Endothelial cell of umbilical vein (primary cell): Measurements from ENCODE around the gene CPNE9. TPM values are rescaled to one million over a fixed set of nuclear protein-coding genes. Genes with fewer than 3 reads are reported as not detected.

Source experiments
- BruUV-seq: library from RNA; stranded (reverse); fragments of 400-500 nt; replicated peaks from 2 replicates; lab custom pipeline; 2021; lab: Mats Ljungman, UMichigan
- CTCF ChIA-PET: fragments of 300-600, 350-600 bp; sonication (Branson Sonifier 250); formaldehyde crosslinking; loops from one replicate; lab custom pipeline; 2021; ENCODE audit warnings: antibody characterized with exemption, inconsistent platforms; lab: Charles Lee
- POLR2A ChIA-PET: fragments of 300-600, 350-600 bp; sonication (Branson Sonifier 250); formaldehyde crosslinking; loops from one replicate; lab custom pipeline; 2021; ENCODE audit warnings: antibody characterized with exemption, inconsistent platforms; lab: Charles Lee
- DNase-seq: peaks from one replicate; pipeline ENCODE4 v3.0.0-alpha.2; 2011; ENCODE audit warnings: low read depth, low spot score
- FAIRE-seq: peaks from 2 replicates; lab custom pipeline; 2011; peaks lifted over from hg19 to GRCh38; lab: Jason Lieb, UNC
- H2AFZ ChIP-seq: 2 replicates; pipeline ENCODE4 v1.6.0; 2012; ENCODE audit warnings: low read depth, low read length, control low read depth, inconsistent platforms
- H3K27ac ChIP-seq: 2 replicates; pipeline ENCODE4 v1.5.1; 2011; ENCODE audit warnings: low read depth, mild to moderate bottlenecking, control low read depth, low read length, moderate library complexity; ENCODE audit not compliant: insufficient read depth
- H3K27me3 ChIP-seq, 2 experiments: 2 replicates each; pipeline versions ENCODE4 v1.6.0 to v1.6.1; 2011; ENCODE audit warnings: low read length in 2 of 2, mixed read lengths in 1 of 2; ENCODE audit not compliant: control insufficient read depth in 2 of 2, insufficient read depth in 2 of 2
- H3K36me3 ChIP-seq, 2 experiments: 2 replicates in 1 of 2; 3 replicates in 1 of 2; pipeline ENCODE4 v1.5.1; 2011; ENCODE audit warnings: low read length in 2 of 2, mild to moderate bottlenecking in 1 of 2, moderate library complexity in 1 of 2; ENCODE audit not compliant: control insufficient read depth in 2 of 2, insufficient read depth in 2 of 2; ENCODE audit errors: extremely low read depth in 1 of 2
- H3K4me1 ChIP-seq: 3 replicates; pipeline ENCODE4 v1.5.1; 2011; ENCODE audit warnings: mild to moderate bottlenecking, low read length; ENCODE audit not compliant: control insufficient read depth, insufficient read depth; ENCODE audit errors: extremely low read depth
- H3K4me2 ChIP-seq: 2 replicates; pipeline ENCODE4 v1.6.1; 2011; ENCODE audit warnings: low read length, control low read depth, mixed read lengths; ENCODE audit not compliant: insufficient read depth
- H3K4me3 ChIP-seq, 3 experiments: fragments of 200-600 bp in 1 of 3; sonication (generic), shearing (Covaris generic) in 1 of 3; replicated peaks in 1 of 3; 2 replicates each; pipeline ENCODE4 v1.5.1; 2011 to 2016; ENCODE audit warnings: control low read depth in 3 of 3, low read length in 3 of 3, mild to moderate bottlenecking in 2 of 3, inconsistent platforms in 1 of 3, low read depth in 1 of 3, moderate library complexity in 1 of 3; ENCODE audit not compliant: insufficient read depth in 1 of 3
- H3K79me2 ChIP-seq: 2 replicates; pipeline ENCODE4 v1.6.0; 2012; ENCODE audit warnings: low read length, inconsistent platforms; ENCODE audit not compliant: control insufficient read depth, insufficient read depth
- H3K9ac ChIP-seq: replicated peaks from 2 replicates; pipeline ENCODE3; 2011; ENCODE audit warnings: low read length, control low read depth; ENCODE audit not compliant: insufficient read depth; ENCODE audit errors: extremely low read depth
- H3K9me1 ChIP-seq: replicated peaks from 3 replicates; pipeline ENCODE4 v1.6.0; 2011; ENCODE audit warnings: mild to moderate bottlenecking, low read length; ENCODE audit not compliant: control insufficient read depth, insufficient read depth; ENCODE audit errors: extremely low read depth
- H3K9me3 ChIP-seq: replicated peaks from 2 replicates; pipeline ENCODE4 v1.5.1; 2012; ENCODE audit warnings: low read length, inconsistent platforms; ENCODE audit not compliant: control insufficient read depth, insufficient read depth
- H4K20me1 ChIP-seq: replicated peaks from 2 replicates; pipeline ENCODE3; 2011; ENCODE audit warnings: mild to moderate bottlenecking, low read length; ENCODE audit not compliant: control insufficient read depth, insufficient read depth; ENCODE audit errors: extremely low read depth
- CTCF ChIP-seq, 2 donors: IDR thresholded peaks; 1 replicate in 1 of 2; 2 replicates in 1 of 2; pipeline ENCODE4 v1.5.1; 2011; ENCODE audit warnings: low read length in 2 of 2, mild to moderate bottlenecking in 2 of 2, moderate library complexity in 2 of 2, control low read depth in 1 of 2, inconsistent platforms in 1 of 2, low read depth in 1 of 2; ENCODE audit not compliant: insufficient read depth in 1 of 2; ENCODE audit errors: extremely low read depth in 1 of 2
- EZH2 ChIP-seq: IDR thresholded peaks from 2 replicates; pipeline ENCODE4 v1.6.1; 2012; ENCODE audit warnings: borderline replicate concordance, low read depth, mild to moderate bottlenecking, moderate library complexity, low read length, inconsistent platforms; ENCODE audit not compliant: severe bottlenecking
- FOS ChIP-seq: IDR thresholded peaks from 2 replicates; pipeline ENCODE4 v1.6.1; 2011; ENCODE audit warnings: mild to moderate bottlenecking, low read length, moderate library complexity, borderline replicate concordance; ENCODE audit not compliant: insufficient read depth
- GATA2 ChIP-seq: IDR thresholded peaks from 2 replicates; pipeline ENCODE4 v1.7.0; 2011; ENCODE audit warnings: low read depth, mild to moderate bottlenecking, moderate library complexity, mixed read lengths, low read length; ENCODE audit not compliant: insufficient read length, insufficient read depth
- JUN ChIP-seq: IDR thresholded peaks from 2 replicates; pipeline ENCODE4 v1.6.1; 2011; ENCODE audit warnings: borderline replicate concordance, low read depth; ENCODE audit not compliant: insufficient read length, insufficient read depth
- MAX ChIP-seq: IDR thresholded peaks from 2 replicates; pipeline ENCODE4 v1.6.1; 2011; ENCODE audit not compliant: insufficient read depth, insufficient read length
- MYC ChIP-seq: IDR thresholded peaks from one replicate; pipeline ENCODE4 v1.6.1; 2011; ENCODE audit warnings: mild to moderate bottlenecking, low read depth, low read length
- POLR2A ChIP-seq: IDR thresholded peaks from 2 replicates; pipeline ENCODE4 v1.6.1; 2012; ENCODE audit warnings: low read depth, mild to moderate bottlenecking, control low read depth, low read length
- POLR2AphosphoS5 ChIP-seq: IDR thresholded peaks from 2 replicates; pipeline ENCODE4 v1.6.1; 2012; ENCODE audit warnings: low read depth, mild to moderate bottlenecking, control low read depth, low read length, moderate library complexity; ENCODE audit not compliant: insufficient read depth
- dilution Hi-C: fragments of 300-500 bp; cut with MboI; formaldehyde crosslinking; loops from one replicate; pipeline ENCODE4 v1.15.0; 2019; ENCODE audit warnings: low sequenced_read_pairs; ENCODE audit not compliant: extremely low pct_ligation_motif_present
- intact Hi-C: fragments of 100-400 bp; cut with micrococcal nuclease; formaldehyde crosslinking; loops from one replicate; pipeline ENCODE4 v1.10.0; 2022
- polyA plus RNA-seq, 4 experiments: library from polyadenylated mRNA; depleted of rRNA in 3 of 4; stranded (reverse) in 3 of 4; unstranded in 1 of 4; fragments of >200 nt; gene quantifications; 2 replicates each; pipeline versions ENCODE4 v1.2.1 to v1.2.3, GENCODE V29; 2011 to 2012; ENCODE audit warnings: missing spikeins in 1 of 4
- total RNA-seq: library from RNA; stranded (reverse); gene quantifications from 2 replicates; pipeline ENCODE4 v1.2.3, GENCODE V29; 2021

The CPNE9 gene
- total and polyA plus RNA-seq, 2 donors (not counting 3 experiments of a cell fraction or from before 2014, with no cell fraction given), result not detected

- intact Hi-C loops (loop anchor here (5.0 kb wide), 1 partner anchor 374 kb away; no protein-coding TSS in a partner anchor), dilution Hi-C loops (no loop called here)
- ChIA-PET CTCF (no interaction called here), POLR2A (no interaction called here)
- no peak overlapping the region for H2AFZ ChIP-seq
- DNase-seq, result no peak
- H3K79me2 ChIP-seq, result no peaks in the 10 kb centered on the region
- H3K9me3 ChIP-seq, result no peaks in the 10 kb centered on the region
- H3K4me2 ChIP-seq, result no peak overlapping the region
- peaks cover 2% of the 10 kb centered on the region in 2 experiments for H3K27me3 ChIP-seq
- peaks cover 5% of the 10 kb centered on the region for H3K4me1 ChIP-seq
- no peak overlapping the region for H3K27ac ChIP-seq
- no peak overlapping the region for H3K9ac ChIP-seq
- no peak overlapping the region for H3K4me3 ChIP-seq
- H3K36me3 ChIP-seq, result no peaks in the 10 kb centered on the region
- TF ChIP-seq FOS (no peak), EZH2 (no peak), MAX (no peak), MYC (no peak), JUN (no peak), CTCF (IDR thresholded peaks at IDR 0.05; ENCODE audit: extremely low read depth in 1 of 2, insufficient read depth in 1 of 2, low read depth in 1 of 2, low read length in 2 of 2) (no peak), GATA2 (no peak), POLR2A (no peak), POLR2AphosphoS5 (no peak)
- no peak for FAIRE-seq
- no TSS peak for BruUV-seq
- no peaks in the 10 kb centered on the region for H4K20me1 ChIP-seq
- H3K9me1 ChIP-seq, result no peaks in the 10 kb centered on the region
Observed at GRCh38 chr3:9725775-9726515, 22.3 kb downstream of the CPNE9 start.
